ENCODE data around the gene MACO1.
"Not testable (repeated sequence)": the region's sequence is repeated elsewhere in the genome, so short reads cannot be mapped to it uniquely, and the experiment has no call there.

The MACO1 gene

DNA sequence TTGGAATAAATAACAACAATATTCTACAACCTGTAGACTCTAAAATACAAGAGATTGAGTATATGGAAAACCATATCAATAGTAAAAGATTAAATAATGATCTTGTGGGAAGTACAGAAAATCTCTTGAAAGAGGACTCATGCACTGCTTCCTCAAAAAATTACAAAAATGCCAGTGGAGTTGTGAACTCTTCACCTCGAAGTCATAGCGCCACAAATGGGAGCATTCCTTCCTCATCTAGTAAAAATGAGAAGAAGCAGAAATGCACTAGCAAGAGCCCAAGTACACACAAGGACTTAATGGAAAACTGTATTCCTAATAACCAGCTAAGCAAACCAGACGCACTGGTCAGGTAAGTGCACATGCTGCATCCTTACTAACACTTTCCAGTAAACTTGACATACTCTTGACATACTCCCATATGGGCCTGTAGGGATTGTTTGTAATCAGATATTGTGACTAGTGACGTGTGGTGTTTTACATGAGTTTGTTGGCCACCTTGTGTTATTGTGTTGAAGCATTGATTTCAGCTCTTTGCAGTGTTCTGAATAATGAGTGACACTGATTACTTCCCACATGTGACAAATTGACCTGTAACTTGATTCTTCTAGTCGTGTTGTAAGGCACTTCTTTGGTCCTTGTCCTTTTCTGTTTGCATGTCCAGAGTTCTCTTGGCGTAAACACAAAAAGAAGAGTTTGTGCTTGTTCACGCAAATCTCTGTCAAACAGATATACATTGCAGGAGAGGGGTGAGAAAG, 28.0 kb downstream of the MACO1 start:
- no peak for DNase-seq

- no peak for DNase-seq
Observed at GRCh38 chr1:25460020-25460419, 29.3 kb downstream of the MACO1 start.

GRCh38 chr1:25460816-25461215, 30.1 kb downstream of the MACO1 start:
- not testable (repeated sequence) for DNase-seq

DNA sequence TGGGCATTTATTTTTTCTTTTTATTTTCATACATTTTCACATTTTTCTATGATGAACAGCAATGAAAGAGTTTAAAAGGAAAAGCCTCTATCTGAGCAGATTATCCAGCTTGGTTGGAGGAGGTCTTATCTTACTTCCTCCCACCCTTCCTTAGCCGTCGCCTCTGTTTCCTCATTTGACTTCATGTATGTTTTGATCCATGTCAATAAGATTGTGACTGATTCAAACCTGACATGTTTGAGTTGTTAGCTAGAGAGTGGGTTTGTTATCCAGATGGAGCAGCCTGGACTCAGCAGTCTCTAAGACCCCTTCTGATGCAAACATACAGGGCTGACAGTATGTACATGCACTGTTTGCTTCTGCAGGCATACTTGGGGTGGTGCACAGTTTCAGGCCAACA, 31.2 kb downstream of the MACO1 start:
- DNase-seq, result no peak

GRCh38 chr1:25462732-25463131, 32.0 kb downstream of the MACO1 start:
- DNase-seq, result no peak

DNA sequence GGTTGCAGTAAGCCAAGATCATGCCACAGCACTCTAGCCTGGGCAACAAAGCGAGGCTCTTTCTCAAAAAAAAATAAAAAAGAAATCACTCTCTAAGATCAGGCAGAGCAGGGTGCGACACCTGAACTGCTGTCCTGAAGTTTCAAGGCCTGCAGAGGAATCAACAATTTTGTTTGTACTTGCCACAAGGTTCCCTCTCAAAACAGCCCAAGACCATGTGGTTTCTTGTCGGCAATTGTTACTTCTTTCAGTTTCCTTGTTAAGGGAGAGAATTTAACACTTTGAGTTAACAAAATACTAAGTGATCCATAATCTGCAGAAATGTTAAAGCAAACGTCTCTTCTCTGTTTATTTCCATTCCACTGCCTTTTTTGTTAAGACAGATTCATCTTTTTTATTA, 36.5 kb downstream of the MACO1 start:
- DNase-seq, result peak; percentile 20

- peak; percentile 27 for DNase-seq
Observed at GRCh38 chr1:25467616-25468015, 36.9 kb downstream of the MACO1 start.

DNA sequence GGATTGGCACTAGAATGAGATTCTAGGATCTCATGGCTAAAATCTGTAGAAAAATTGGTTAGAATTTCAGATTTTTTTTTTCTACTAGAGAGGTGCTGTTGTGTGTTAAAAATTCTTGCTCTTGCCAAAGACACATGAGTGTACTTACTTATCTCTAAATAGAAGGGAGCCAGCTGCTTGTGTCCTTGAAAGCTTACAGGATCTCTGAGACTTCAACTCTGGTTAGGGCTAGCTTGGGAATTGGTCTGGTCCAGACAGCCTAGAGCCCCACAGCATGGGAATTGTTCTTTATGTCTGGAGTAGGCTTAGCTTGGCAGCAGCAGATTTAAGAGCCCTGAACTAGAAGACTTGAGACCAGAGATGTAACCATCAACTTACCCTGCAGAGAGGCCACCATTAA, 37.3 kb downstream of the MACO1 start:
- peak; percentile 64 for DNase-seq

DNA sequence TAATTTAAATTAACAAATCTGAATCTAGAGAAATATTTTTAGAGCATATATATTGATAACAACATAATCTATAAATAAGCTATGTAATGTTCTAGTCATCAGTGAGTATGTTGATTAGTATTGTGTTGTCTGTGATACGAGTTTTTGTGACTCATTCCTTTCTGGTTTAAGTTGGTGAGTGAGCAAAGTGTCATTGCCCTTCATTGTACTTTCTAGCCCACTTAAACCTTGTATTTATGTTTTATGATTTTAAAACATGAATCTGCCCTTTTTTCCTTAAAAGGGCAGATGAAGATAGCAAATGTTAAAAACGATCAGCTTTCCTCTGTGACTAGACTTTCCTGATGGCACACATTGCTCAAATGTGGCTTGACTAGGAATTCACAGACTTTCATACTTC, 38.5 kb downstream of the MACO1 start:
- no peak for DNase-seq

- no peak for DNase-seq
Observed at GRCh38 chr1:25472471-25472870, 41.8 kb downstream of the MACO1 start.

DNA sequence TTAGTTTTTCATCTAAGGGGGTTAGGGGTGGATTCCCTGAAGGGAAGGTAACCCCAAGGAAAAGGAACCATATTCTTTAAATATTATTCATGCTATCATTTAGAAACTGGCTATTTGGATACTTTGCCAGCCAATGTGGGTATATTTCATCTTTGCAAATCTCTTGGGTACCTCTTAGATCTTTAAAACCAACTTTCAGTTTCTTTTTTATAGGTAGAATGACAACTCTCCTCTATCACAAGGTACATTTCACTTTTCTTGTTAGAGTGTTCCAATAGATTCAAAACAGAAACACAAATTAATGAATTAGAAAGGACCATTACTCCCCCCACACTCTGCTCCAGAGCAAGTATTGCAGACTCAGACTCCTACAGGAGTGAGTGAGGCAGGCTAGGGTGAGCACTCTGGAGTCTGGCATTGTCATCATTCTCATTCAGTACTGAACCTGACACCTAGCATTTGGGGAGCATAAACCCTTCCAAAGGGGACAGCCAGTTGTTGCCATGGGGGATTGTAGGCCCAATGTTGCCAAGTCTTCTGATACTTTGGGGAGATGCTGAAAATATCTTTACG, 43.0 kb downstream of the MACO1 start:
- no peak for DNase-seq

- no peak for DNase-seq
Observed at GRCh38 chr1:25474439-25475047, 43.8 kb downstream of the MACO1 start.

- DNase-seq, result no peak
Observed at GRCh38 chr1:25476186-25477097, 45.7 kb downstream of the MACO1 start.

- DNase-seq, result peak; percentile 72
Observed at GRCh38 chr1:25477448-25478034, 46.8 kb downstream of the MACO1 start.

- DNase-seq, result no peak
Observed at GRCh38 chr1:25478633-25479032, 47.9 kb downstream of the MACO1 start.

DNA sequence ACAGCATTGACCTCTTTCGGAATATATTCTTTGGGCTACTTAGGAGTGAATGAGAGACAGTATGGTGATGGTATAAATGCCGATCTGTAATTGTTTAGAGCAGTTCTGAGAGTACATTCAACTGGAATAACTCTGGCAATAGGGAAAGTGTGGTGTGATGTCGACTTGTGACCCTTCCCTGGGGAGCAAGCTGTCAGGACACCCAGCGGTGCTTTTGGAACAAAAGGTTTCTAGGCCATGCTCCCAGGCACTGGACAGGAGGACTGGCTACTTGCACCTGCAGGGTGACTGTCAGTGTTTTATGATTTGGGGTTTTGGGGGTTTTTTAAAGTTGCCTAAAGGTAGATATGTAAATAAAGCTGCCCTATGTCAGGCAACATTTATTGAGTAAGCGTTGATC, 50.9 kb downstream of the MACO1 start:
- no peak for DNase-seq

- no peak for DNase-seq
Observed at GRCh38 chr1:25482211-25482610, 51.5 kb downstream of the MACO1 start.

- no peak for DNase-seq
Observed at GRCh38 chr1:25484096-25484495, 53.4 kb downstream of the MACO1 start.

DNA sequence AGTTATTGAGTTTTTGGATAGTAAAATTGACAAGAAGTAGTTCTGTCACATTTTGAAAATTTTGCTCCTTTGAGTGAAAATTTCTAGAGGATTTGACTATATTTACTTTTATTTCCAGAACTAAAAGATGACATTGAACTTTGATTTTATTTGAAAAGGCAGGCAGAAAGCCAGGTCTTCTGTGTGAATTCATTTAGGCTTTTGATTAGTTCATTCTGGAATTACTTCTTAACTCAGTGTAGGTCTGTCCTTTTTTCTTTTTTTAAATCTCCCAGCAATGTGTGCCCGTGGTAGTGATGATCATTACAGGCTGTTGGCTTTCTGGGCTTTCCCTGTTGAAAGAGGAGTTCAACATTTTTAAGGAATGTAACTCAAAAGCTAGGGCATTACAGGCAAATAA, 53.8 kb downstream of the MACO1 start:
- DNase-seq, result no peak

DNA sequence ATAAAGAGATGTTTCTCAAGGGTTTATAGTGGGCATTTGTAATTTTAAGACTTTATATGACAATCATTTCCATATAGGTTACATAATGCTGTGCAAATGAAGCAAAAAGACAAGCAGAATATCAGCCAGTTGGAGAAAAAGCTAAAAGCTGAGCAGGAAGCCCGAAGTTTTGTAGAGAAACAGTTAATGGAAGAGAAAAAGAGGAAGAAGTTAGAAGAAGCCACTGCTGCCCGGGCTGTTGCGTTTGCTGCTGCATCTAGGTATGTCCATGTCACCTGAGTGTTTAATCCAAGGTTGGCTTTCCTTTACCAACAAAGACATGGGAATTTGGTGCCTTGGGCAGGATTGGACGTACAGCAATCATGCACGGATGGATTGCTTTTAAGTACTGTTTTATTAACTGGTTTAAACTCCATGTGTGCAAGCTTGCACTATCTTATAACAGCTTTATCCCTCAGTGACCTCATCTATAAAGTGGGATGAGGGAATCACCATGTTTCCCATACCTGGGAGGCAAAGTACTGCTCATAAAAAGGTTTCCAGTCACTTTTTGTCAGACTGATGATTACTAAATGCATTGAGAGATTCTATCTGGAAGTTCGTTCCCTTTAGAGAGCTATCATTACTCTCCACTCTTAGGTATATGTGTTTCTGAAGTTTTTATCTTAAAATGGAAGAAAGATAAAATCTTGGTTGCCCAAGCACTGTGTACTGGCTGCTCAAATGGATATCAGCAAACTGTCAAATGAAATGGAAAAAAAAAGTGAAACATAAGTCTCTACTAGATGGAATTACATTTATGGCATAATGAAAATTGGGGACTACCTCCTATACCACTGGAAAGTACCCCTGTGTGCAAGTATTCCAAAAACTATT, 55.1 kb downstream of the MACO1 start:
- DNase-seq, result no peak

DNA sequence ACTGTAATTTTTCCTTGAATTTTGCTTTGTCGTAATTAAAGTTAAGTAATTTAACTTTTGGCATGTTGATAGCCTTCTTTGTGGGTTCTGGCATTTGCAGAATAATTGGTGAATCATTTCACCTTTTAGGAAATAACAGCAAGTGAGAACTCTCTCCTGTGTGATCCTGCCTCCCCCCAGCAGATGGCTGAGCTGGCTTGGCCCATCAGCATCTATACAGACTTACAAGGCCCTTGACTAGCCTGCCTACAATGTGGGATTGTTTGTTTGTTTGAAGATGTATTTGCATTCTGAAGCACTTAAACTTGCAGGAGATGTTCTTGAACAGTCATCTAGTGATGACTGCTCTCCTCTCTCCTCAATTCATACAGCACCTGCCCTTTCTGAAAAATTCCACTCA, 55.9 kb downstream of the MACO1 start:
- no peak for DNase-seq

GRCh38 chr1:25487628-25488027, 56.9 kb downstream of the MACO1 start:
- peak; percentile 53 for DNase-seq

Data from hematopoietic multipotent progenitor cell treated with erythropoietin and hydrocortisone succinate and interleukin-3 and kit ligand, for 8 days (in vitro differentiated cells).